22Rv1 (cell line): ENCODE data around the gene UBE2G1.
A peak's percentile ranks its signal among the peaks of the same experiment; 100 is the strongest.
"Not testable (repeated sequence)": the region's sequence is repeated elsewhere in the genome, so short reads cannot be mapped to it uniquely, and the experiment has no call there.

Experiments used
- H3K27ac ChIP-seq: fragments of 450-650 bp; 2 replicates; pipeline ENCODE4 v1.5.1; 2017
- ZFX ChIP-seq: fragments of 450-650 bp; IDR thresholded peaks from 2 replicates; pipeline ENCODE4 v1.6.1; 2017; ENCODE audit warnings: antibody characterized with exemption, borderline replicate concordance
- TF ChIP-seq, protein P1 (sequence below): fragments of 450-650 bp; IDR thresholded peaks from 2 replicates; pipeline ENCODE4 v1.5.1; 2017; ENCODE audit warnings: mild to moderate bottlenecking

Gene UBE2G1

DNA sequence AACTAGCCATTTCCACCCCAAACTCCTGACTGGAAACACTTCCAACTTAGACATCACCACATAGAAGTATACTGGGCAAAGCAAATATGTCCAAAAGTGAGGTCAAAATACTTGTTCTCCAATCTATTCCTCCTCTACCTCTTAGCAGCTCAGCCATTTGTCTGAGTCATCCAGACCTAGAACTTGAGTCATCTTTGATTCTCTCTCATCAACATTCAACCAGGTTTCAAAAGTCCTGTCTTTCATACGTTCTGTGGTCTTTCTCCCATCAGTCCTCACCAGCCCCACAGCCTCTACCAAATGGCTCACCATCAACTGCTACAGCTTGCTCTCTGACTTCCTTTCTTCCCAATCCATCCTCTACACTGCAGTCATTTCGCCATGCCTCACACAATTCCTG, 109.5 kb downstream of the UBE2G1 start:
- H3K27ac ChIP-seq, result no peak overlapping the region
- TF ChIP-seq, protein P1, sequence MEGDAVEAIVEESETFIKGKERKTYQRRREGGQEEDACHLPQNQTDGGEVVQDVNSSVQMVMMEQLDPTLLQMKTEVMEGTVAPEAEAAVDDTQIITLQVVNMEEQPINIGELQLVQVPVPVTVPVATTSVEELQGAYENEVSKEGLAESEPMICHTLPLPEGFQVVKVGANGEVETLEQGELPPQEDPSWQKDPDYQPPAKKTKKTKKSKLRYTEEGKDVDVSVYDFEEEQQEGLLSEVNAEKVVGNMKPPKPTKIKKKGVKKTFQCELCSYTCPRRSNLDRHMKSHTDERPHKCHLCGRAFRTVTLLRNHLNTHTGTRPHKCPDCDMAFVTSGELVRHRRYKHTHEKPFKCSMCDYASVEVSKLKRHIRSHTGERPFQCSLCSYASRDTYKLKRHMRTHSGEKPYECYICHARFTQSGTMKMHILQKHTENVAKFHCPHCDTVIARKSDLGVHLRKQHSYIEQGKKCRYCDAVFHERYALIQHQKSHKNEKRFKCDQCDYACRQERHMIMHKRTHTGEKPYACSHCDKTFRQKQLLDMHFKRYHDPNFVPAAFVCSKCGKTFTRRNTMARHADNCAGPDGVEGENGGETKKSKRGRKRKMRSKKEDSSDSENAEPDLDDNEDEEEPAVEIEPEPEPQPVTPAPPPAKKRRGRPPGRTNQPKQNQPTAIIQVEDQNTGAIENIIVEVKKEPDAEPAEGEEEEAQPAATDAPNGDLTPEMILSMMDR, result no peak
- TF ChIP-seq ZFX, result no peak

DNA sequence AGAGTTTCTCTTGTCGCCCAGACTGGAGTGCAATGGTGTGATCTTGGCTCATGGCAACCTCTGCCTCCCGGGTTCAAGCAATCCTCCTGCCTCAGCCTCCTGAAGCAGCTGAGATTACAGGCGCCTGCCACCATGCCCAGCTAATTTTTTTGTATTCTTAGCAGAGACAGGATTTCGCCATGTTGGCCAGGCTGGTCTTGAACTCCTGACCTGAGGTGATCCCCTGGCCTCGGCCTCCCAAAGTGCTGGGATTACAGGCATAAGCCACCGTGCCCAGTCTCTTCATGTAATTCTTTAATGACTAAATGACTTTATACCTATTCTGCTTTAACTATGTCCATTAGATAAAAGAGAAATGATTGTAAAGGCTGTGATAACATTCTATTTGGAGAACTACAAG, 111.2 kb downstream of the UBE2G1 start:
- H3K27ac ChIP-seq, result not testable (repeated sequence)

DNA sequence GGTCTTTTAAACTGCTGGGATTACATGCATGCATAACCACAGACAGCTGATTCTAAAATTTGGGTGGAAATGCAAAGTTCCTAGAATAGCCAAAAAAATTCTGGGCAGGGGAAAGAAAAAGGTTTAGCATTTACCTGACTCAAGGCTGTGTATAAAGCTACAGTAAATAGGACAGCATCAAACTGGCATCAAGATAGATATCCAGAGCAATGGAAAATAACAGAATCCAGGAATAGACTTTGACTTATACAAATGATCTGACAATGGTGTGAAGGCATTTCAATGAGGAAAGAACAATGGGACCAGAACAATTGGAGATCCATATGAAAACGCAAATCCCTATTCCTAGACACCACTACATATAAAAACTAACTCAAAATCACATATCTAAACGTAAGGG, 115.6 kb downstream of the UBE2G1 start:
- no peak for TF ChIP-seq ZFX
- TF ChIP-seq, protein P1, result no peak
- no peak overlapping the region for H3K27ac ChIP-seq

DNA sequence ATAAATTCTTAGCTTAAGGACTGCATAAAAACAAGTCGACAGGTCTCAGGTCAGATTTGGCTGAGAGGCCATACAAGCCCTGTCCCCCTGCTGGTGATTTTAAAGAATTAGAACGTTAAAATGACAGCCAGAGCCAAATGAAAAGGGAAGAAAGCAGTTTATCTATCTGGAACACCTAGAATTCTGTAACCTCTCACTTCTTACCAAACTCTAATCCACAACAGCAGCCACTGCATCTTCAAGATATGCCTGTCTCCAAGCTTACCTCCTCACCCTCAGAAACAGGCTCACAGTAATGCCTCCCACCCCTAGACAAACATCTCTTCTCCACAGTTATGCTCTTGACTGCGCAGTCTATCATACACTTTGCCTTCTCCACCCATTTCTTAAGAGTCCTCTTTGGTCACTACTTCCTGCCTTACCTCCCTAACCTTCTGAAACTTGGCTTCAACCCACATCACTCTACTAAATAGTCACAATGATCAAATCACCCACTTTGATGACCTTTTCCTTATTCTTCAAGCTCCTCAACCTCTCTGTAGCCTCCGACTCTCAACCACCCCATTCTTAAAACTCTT, 116.9 kb downstream of the UBE2G1 start:
- TF ChIP-seq ZFX, result no peak
- TF ChIP-seq, protein P1, result peak; percentile 65
- no peak overlapping the region for H3K27ac ChIP-seq

DNA sequence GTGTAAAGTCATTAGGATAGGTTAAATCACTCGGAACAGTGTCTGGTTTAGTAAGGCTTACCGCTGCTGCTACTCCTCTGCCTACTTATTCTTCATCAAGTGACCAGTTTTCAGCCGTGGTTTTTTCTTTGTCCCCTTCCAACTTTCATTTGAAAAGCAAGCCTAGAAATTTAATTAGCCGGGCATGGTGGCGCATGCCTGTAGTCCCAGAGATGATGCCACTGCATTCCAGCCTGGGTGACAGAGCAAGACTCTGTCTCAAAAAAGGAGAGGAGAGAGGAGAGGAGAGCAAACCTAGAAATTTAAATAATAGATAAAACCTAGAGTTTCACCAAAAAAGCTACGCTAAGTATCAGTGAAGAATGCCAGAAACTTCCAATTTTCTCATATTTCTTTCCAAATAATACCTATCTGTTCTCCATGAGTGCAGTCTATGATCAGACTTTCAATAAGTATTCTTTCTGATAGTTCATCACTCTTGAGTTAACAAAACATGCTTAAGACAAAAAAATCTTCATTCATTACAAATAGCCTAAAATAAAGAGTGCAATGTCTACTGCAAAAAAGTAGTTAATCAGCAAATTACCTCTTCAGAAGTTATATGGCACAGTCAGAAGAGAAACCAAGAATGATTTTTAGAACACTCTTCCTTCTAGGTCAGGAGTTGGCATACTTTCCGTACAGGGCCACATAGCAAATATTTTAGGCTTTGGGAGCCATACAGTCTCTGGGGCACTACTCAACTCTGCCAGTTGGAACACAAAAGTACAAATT, 117.8 kb downstream of the UBE2G1 start:
- TF ChIP-seq, protein P1, result no peak
- TF ChIP-seq ZFX, result no peak
- H3K27ac ChIP-seq, result peak overlapping the region; percentile 31; the same call in 1 of the 2 replicates

DNA sequence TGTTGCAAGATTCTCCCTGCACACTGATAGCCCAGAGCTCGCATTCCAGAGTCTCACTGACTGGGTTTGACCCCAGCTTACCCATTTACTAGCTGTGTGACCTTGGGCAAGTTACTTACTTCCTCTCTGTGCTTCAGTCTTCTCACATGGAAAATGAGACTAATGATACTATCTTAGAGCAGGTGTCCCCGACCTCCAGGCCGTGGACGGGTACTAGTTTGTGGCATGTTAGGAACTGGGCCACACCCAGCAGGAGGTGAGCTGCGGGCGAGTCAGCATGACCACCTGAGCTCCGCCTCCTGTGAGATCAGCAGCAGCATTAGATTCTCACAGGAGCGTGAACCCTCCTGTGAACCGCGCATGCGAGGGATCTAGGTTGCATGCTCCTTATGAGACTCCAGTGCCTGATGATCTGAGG, 118.5 kb downstream of the UBE2G1 start:
- peak overlapping the region; percentile 31; the same call in 1 of the 2 replicates for H3K27ac ChIP-seq
- TF ChIP-seq, protein P1, result no peak
- no peak for TF ChIP-seq ZFX

DNA sequence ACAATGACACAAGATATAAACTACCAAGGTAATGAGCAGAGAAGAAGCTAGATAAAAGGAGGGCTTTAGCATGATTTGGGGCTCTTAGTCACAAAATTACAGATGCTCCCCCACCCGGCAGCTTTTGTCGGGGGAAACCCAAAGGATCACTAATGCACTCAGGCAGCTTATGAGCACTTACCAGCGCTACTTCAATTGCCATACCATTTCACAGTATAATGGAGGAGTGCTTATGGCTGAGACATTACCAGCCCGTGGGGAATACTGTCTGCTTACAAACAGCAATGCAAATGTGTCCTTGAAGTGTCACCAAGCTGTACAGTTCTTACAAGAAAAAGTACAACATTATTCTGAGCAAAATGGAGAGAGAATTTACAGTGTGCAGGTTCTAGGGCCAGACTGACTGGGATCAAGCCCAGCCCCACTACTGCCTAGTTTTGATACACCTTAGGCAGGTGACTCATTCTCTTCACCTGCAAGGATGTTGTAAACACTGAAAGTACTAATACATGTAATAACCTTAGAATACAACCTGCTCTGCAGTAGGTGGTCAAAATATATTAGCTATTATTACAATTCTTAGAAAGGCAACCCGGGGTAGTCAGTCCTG, 119.0 kb downstream of the UBE2G1 start:
- TF ChIP-seq, protein P1, result no peak
- TF ChIP-seq ZFX, result no peak
- peak overlapping the region; percentile 31; the same call in 1 of the 2 replicates for H3K27ac ChIP-seq
